GM12878 (cell line): ENCODE measurements around the gene MYO15B. TPM values are rescaled to one million over a fixed set of nuclear protein-coding genes. Genes with fewer than 3 reads are reported as not detected.

Experiments
- ATAC-seq: fragments of 200-7000 bp; cut with Tn5 transposase; 3 replicates; pipeline ENCODE4 v1.9.1; 2020; ENCODE audit warnings: mild to moderate bottlenecking, moderate library complexity
- BruUV-seq: library from RNA; stranded (reverse); fragments of 400-500 nt; replicated peaks from 2 replicates; lab custom pipeline; 2021; lab: Mats Ljungman, UMichigan
- CTCF ChIA-PET: fragments of 300-600 bp; sonication (Branson Sonifier 250); formaldehyde crosslinking; extraction: SDS; loops from one replicate; lab custom pipeline; 2021; ENCODE audit warnings: inconsistent platforms; lab: Yijun Ruan, JAX
- POLR2A ChIA-PET: fragments of 350-600 bp; formaldehyde crosslinking; extraction: SDS; loops from one replicate; lab custom pipeline; 2021; ENCODE audit warnings: inconsistent platforms; lab: Charles Lee
- RAD21 ChIA-PET: fragments of 300-600 bp; sonication (Branson Sonifier 250); formaldehyde crosslinking; loops from one replicate; lab custom pipeline; 2023; ENCODE audit warnings: antibody characterized with exemption; ENCODE audit not compliant: unreplicated experiment; lab: Charles Lee
- SMC1A ChIA-PET: fragments of 300-600 bp; sonication (Branson Sonifier 250); formaldehyde crosslinking; loops from one replicate; lab custom pipeline; 2023; ENCODE audit not compliant: unreplicated experiment, uncharacterized antibody; lab: Charles Lee
- DNase-seq: peaks from one replicate; pipeline ENCODE4 v3.0.0-alpha.2; 2011; ENCODE audit warnings: low read depth, low spot score
- FAIRE-seq: peaks from 3 replicates; lab custom pipeline; 2011; peaks lifted over from hg19 to GRCh38; lab: Jason Lieb, UNC
- H2AFZ ChIP-seq: 2 replicates; pipeline ENCODE4 v1.6.0; 2011; ENCODE audit warnings: low read depth, low read length, control low read depth; ENCODE audit not compliant: control insufficient read depth
- H3K27ac ChIP-seq: 2 replicates; pipeline ENCODE4 v1.5.1; 2011; ENCODE audit warnings: control low read depth; ENCODE audit not compliant: control insufficient read depth, insufficient read depth
- H3K27me3 ChIP-seq, 2 experiments: replicated peaks in 1 of 2; 2 replicates each; pipeline versions ENCODE4 v1.6.0 to v1.6.1; 2011; ENCODE audit warnings: low read length in 1 of 2; ENCODE audit not compliant: control insufficient read depth in 2 of 2, insufficient read depth in 2 of 2
- H3K36me3 ChIP-seq, 2 experiments: 2 replicates each; pipeline ENCODE4 v1.5.1; 2011; ENCODE audit warnings: low read length in 1 of 2; ENCODE audit not compliant: control insufficient read depth in 2 of 2, insufficient read depth in 2 of 2
- H3K4me1 ChIP-seq: 2 replicates; pipeline ENCODE4 v1.6.1; 2011; ENCODE audit warnings: mild to moderate bottlenecking, low read length, moderate library complexity, mixed read lengths; ENCODE audit not compliant: control insufficient read depth, insufficient read depth
- H3K4me2 ChIP-seq: 2 replicates; pipeline ENCODE4 v1.6.0; 2011; ENCODE audit warnings: control low read depth; ENCODE audit not compliant: control insufficient read depth, insufficient read depth
- H3K4me3 ChIP-seq: fragments of 200-600 bp; sonication (generic); 2 replicates; pipeline ENCODE4 v1.5.1; 2016
- H3K79me2 ChIP-seq: 2 replicates; pipeline ENCODE4 v1.6.0; 2011; ENCODE audit warnings: low read length; ENCODE audit not compliant: control insufficient read depth, insufficient read depth
- H3K9ac ChIP-seq: 2 replicates; pipeline ENCODE4 v1.8.0; 2011; ENCODE audit warnings: low read length, control low read depth, mixed read lengths; ENCODE audit not compliant: control insufficient read depth, insufficient read depth
- H3K9me3 ChIP-seq: replicated peaks from 3 replicates; pipeline ENCODE4 v1.5.1; 2011; ENCODE audit warnings: mild to moderate bottlenecking, low read length; ENCODE audit not compliant: control insufficient read depth, insufficient read depth
- H4K20me1 ChIP-seq: 2 replicates; pipeline ENCODE4 v1.6.0; 2011; ENCODE audit not compliant: control insufficient read depth, insufficient read depth
- BCL11A ChIP-seq: IDR thresholded peaks from 2 replicates; pipeline ENCODE4 v1.6.1; 2011; ENCODE audit warnings: low read depth, low read length
- DPF2 ChIP-seq: fragments of 450-650 bp; IDR thresholded peaks from 2 replicates; pipeline ENCODE4 v1.6.1; 2017; ENCODE audit warnings: mild to moderate bottlenecking
- FOXK2 ChIP-seq: fragments of 450-650 bp; IDR thresholded peaks from 2 replicates; pipeline ENCODE4 v1.6.1; 2017; ENCODE audit warnings: mild to moderate bottlenecking, moderate library complexity
- MTA2 ChIP-seq: fragments of 450-650 bp; IDR thresholded peaks from 2 replicates; pipeline ENCODE4 v1.6.1; 2016; ENCODE audit warnings: low read depth, mild to moderate bottlenecking, moderate library complexity
- PML ChIP-seq: IDR thresholded peaks from 2 replicates; pipeline ENCODE4 v1.6.1; 2012; ENCODE audit warnings: low read length, inconsistent platforms
- PRDM15 ChIP-seq: fragments of 450-650 bp; formaldehyde crosslinking; IDR thresholded peaks from 2 replicates; pipeline ENCODE4 v1.4.0; 2020; ENCODE audit warnings: mild to moderate bottlenecking, moderate library complexity
- RCOR1 ChIP-seq: conservative IDR thresholded peaks from 2 replicates; pipeline ENCODE4 v1.6.1; 2012; ENCODE audit warnings: low read depth, low read length, improper control_type of control experiment
- RELA ChIP-seq: fragments of 450-650 bp; IDR thresholded peaks from 2 replicates; pipeline ENCODE4 v1.8.0; 2014; ENCODE audit warnings: borderline replicate concordance; ENCODE audit not compliant: partially characterized antibody
- ZSCAN29 ChIP-seq: fragments of 450-650 bp; IDR thresholded peaks from 2 replicates; pipeline ENCODE4 v1.6.1; 2017; ENCODE audit warnings: mild to moderate bottlenecking, moderate library complexity
- WGBS: methylation state at CpG from one replicate; pipeline ENCODE4 v1.1.6; 2016; ENCODE audit warnings: low lambda C conversion rate; ENCODE audit not compliant: insufficient replicate concordance, insufficient coverage; ENCODE audit errors: missing lambda C conversion rate; 5-methylcytosine and 5-hydroxymethylcytosine counted together
- in situ Hi-C: fragments of 300-500 bp; cut with MboI; formaldehyde crosslinking; loops from 9 replicates; pipeline ENCODE4 v1.14.3; 2018; ENCODE audit warnings: mixed read lengths
- intact Hi-C: fragments of 100-400 bp; cut with micrococcal nuclease; formaldehyde crosslinking; loops from one replicate; pipeline ENCODE4 v1.14.2; 2022; ENCODE audit not compliant: unreplicated experiment
- polyA plus RNA-seq, 11 experiments: library from polyadenylated mRNA; depleted of rRNA in 4 of 11; unstranded in 6 of 11; stranded (reverse) in 5 of 11; fragments of >200 nt; fragmentation: Nextera tagmentation in 4 of 11; fragmentation: Illumina TruSeq in 1 of 11; extraction: Ambion mirVana in 4 of 11; extraction: Trizol in 1 of 11; gene quantifications; 1 replicate in 1 of 11; 2 replicates in 10 of 11; pipeline versions ENCODE4 v1.2.1 to v1.2.3, GENCODE V29; 2011 to 2016; ENCODE audit warnings: inconsistent platforms in 2 of 11, missing spikeins in 2 of 11, low read depth in 1 of 11
- total RNA-seq, 4 experiments: library from RNA; depleted of rRNA in 3 of 4; stranded (reverse); fragments of >200 nt in 3 of 4; fragmentation: Illumina TruSeq in 1 of 4; extraction: Trizol in 1 of 4; gene quantifications; 2 replicates each; pipeline versions ENCODE4 v1.2.1 to v1.2.3, GENCODE V29; 2013 to 2021

MYO15B gene
- total and polyA plus RNA-seq, 10 of the 15 experiments (the other 5 are each of a cell fraction or from before 2014, with no cell fraction given) = 0.67 to 15.4 (median 2.3) TPM; not detected in 1

- intact Hi-C loops (no loop called here), in situ Hi-C loops (no loop called here)
- H3K79me2 ChIP-seq = no peaks in the 10 kb centered on the region
- BruUV-seq = no TSS peak
- peaks cover 12% of the 10 kb centered on the region for H3K4me1 ChIP-seq
- ChIA-PET POLR2A (no interaction called here), SMC1A (no interaction called here), RAD21 (no interaction called here), CTCF (no interaction called here)
- no peaks in the 10 kb centered on the region for H4K20me1 ChIP-seq
- H3K9ac ChIP-seq = no peak overlapping the region
- no peak overlapping the region for H3K4me3 ChIP-seq
- no peak overlapping the region for H2AFZ ChIP-seq
- H3K27me3 ChIP-seq = no peaks in the 10 kb centered on the region
- FAIRE-seq (no peak), ATAC-seq (no peak), DNase-seq (no peak)
- H3K4me2 ChIP-seq = no peak overlapping the region
- no peaks in the 10 kb centered on the region for H3K36me3 ChIP-seq
- H3K9me3 ChIP-seq = no peaks in the 10 kb centered on the region
- WGBS = 91% methylated on average over 39 of the region's 39 CpGs
- TF ChIP-seq PRDM15 (no peak), DPF2 (no peak), RELA (no peak), FOXK2 (no peak), BCL11A (no peak), PML (no peak), RCOR1 (no peak), ZSCAN29 (no peak), MTA2 (no peak)
- TF ChIP-seq, all 136 proteins: peak for 0
- H3K27ac ChIP-seq = no peak overlapping the region
These were observed 14.7 kb upstream of the MYO15B start for GRCh38 chr17:75572713-75573539.
